Stimulated activated naive CD8-positive, alpha-beta T cell treated with anti-CD3 and anti-CD28 coated beads, Interleukin-15, Interleukin-2, amounts not matched to agents 100 U/mL and 50 U/mL, for 24 hours (primary cell): Measurements from ENCODE around the gene GNL2.
"Not testable (repeated sequence)": the region's sequence is repeated elsewhere in the genome, so short reads cannot be mapped to it uniquely, and the experiment has no call there.

ENCODE experiments used
- ATAC-seq: fragments of 150-1000 bp; cut with Tn5 transposase; one replicate; pipeline ENCODE4 v1.10.0; 2021
- DNase-seq: peaks from one replicate; pipeline ENCODE4 v3.0.0; 2021

The GNL2 gene

DNA sequence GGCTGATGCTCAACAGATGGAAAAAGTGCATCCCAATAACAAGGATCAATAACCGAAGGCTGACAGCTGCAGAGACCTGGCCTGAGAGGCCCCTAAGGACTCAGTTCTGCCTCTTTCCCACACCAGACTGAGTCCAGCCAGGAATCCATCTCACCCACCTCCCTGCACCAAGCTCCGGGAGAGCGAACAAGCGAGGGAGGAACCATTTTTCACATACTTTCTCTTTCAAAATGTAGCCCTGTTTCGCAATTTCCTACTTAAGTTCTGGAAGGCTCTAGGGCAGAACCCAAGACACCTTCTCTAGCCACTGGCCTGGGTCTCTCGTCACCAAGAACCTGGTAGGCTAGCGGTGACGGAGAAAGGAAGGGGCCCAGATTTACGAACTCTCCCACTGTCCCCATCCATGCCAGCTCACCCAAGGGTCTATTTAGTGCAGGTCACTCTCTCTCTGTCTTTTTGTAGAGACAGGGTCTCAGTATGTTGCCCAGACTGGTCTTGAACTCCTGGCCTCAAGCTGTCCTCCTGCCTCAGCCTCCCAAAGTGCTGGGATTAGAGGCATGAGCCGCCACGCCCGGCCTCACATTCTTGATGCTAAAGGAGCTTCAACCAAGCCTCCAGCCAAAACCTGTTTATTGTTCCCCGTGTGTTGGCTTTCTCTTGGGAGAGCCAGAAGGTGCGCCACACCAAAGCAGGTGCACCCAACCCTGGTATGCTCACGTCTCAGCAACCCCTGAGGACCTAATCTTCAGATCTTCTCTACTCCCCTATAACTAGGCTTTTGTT lies 10.9 kb upstream of the GNL2 start:
- no peak for ATAC-seq

DNA sequence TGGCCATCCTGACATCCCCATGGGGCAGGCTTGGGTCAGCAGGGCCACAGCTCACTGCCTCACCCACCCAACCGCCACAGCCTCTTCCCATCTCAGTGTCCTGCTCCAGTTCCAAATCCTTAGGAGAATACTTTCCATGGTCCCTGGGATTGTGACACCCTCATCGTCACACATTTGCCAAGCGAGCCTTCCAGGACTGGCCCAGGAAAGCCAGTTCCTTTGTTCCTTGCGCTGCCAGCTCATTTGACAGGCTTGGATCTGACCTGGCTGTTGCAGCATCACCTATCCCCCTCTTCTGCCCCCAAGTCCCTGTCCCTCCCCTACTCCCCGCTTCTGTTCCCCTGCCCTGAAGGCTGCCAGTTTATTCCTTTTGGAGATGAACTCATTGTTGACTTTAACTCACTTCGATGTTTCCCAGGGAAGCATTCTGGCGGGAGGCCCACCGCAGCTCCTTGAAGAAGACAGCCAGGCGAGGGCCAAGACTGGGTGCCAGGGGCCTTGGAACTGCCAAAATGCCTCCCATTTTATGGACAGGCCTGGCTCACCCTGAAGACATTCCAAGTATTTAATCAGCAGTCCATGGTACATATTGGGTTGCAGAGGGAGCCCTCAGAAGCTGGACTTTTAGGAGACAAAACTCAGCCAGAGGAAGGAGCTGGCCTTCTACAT lies 10.2 kb upstream of the GNL2 start:
- no peak for ATAC-seq
- no peak for DNase-seq

More for the DNA sequence above, 10.9 kb upstream of the GNL2 start:
- no peak for DNase-seq

DNA sequence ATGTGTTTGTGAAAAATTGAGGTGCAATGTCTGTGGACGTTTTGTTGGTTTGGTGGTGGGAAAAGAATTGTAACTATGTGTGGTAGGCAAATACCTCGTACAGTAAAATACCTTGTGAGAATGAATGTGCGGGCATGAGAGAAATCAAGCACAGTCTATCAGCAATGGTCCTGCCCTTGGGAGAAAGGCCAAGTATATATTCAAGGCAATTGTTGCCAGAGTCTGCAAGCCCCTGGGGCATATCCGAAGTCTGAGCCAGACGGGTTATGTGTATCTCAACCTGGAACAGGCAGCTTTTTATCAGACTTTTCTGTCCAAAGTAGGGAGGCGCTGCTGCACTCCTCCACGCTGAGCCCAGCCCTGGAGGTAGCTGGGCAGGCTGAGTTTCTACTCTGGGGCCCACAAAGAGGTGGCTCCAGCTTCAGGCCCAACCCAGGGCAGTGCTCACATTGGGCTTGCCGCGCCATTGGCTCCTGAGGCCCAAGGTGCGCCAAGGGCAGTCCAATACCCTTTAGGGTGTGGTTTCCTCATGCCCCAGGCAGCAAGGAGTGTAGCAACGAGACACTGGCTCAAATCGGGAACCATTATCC lies 9.4 kb upstream of the GNL2 start:
- no peak for DNase-seq

DNA sequence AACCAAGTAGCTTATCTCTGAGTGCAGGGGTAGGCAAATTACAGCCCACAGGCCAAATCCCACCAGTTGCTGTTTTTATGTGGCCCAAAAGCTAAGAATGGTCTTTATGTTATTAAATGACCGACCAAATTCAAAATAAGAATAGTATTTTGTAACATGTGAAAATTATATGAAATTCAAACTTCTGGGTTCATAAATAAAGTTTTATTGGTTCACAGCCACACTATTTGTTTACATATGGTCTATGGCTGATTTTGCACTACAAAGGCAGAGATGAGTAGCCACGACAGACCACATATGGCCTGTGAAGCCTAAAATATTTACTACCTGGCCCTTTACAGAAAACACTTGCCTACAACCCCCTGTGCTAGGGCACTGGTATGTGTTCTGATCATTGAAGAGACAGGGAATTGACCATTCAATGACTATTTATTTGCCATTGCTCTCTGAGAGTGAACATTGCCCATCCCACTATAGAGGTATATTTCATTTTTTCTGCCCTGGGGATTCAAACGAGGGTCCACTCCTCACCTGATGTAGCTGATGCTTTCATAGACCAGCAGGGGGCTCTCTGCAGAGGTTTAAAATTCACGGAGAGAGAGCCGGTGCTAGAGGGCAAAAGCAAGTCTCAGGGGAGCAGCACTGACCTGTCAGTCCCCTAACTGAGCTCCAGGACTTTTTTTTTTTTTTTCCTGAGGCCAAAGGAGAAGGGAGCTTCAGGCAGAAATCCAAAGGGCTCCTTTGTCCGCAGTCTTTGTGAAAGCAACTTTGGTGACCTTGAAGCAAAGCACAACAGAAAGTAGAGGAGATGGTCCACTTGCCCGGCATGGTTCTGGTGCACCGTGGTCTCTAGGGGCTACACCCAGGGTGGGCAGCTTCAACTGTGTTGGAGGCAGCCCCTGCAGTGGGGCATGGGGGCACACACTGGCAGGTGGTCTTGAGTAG lies 7.3 kb upstream of the GNL2 start:
- ATAC-seq (peak; percentile 52), DNase-seq (peak; percentile 16)

More for the DNA sequence above, 9.4 kb upstream of the GNL2 start:
- ATAC-seq: no peak

DNA sequence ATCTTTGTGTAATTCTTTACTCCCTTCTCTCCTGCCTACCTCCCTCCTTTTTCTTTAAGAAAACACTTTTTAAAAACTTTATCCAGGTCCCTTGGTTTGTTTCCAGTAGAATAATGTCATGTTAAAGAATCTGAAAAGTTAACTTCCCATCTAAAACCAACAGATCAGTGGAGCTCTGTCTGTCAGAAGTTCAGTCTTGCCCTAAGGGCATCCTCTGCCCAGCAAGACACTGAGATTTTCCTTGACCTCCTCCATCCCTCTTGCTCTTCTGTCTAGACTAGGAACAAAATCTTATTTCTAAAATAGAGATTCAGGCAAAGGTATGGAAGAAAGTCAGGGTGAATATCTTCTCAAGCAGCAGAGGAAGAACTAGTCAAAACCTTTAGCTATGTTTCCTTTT lies 5.7 kb upstream of the GNL2 start:
- no peak for ATAC-seq
- DNase-seq: no peak

DNA sequence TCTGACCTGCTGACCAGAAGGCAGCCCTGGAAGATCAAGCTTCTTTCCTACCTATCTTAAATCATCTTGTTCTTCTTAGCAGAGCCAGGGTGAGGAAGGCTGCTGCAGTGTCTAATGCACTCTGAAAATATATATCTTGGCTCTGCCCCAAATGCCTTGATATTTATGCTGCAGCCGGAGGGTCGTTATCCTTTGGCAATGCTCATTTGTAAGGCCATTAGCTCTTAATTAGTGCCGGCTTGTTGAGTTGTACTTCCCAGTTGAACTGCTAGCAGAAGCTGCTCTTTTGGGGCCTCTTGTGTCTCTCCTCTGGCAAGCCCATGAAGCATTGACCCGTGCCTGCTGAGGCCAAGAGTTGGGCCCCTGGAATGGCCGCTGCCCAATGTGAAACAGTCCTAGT lies 4.2 kb upstream of the GNL2 start:
- ATAC-seq (no peak), DNase-seq (no peak)

DNA sequence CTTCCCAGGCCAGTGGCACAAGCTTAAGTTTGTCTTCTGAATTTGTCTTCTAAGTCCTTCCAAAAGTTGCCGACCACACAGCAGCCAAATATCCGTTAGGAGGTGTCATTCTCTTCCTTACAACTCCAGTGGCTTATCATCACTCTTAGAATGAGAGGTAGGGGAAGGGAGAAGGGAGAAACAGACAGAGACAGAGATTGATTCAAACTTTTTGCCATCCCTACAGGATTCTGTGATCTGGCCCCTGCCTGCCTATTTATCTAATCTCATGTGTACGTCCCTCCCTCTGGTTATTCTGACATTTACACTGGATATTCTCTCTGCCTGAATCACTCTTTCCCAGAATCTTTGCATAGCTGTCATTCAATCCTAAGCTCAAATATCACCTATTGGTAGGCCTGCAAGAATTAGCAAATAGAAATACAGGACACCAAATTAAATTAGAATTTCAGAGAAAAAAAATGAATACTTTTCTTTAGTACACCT lies 488 bp upstream of the GNL2 start:
- DNase-seq (no peak), ATAC-seq (peak; percentile 5)

DNA sequence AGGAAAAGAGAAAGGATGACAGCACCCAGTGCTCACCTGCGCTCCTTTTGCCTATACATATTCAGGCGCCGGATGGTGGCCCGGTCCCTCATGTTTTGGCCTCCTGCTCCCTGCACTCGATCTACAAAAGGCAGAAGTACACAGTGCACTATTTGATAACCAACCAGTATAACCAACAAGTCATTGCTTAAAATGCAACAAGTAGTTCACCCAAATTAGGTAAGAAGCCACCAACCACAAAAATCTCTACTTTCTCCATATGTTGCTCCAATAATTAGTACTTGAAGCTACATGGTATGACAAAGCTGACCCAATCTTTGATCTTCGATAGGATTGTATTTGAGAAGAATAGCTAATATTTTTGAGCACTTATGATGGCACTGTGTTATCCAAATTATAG lies 2.0 kb downstream of the GNL2 start:
- ATAC-seq (no peak), DNase-seq (no peak)

DNA sequence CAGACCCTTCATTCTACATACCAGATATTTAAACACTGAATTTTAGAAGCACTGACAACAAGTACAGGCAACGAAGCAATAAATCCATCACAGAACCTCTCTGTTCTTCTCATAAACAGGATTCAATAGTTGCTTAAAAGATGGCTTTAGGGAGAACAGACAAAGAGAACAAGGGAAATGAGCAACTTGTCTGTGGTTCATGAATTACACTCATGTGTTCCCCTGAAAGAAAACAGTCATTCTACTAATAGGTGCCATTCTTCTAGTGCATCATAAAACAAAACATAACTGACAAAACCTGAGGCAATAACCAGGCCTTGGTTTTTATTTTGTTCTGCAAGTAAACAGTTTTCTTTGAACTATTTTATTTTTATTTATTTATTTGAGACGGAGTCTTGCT lies 6.8 kb downstream of the GNL2 start:
- no peak for ATAC-seq
- DNase-seq: no peak

DNA sequence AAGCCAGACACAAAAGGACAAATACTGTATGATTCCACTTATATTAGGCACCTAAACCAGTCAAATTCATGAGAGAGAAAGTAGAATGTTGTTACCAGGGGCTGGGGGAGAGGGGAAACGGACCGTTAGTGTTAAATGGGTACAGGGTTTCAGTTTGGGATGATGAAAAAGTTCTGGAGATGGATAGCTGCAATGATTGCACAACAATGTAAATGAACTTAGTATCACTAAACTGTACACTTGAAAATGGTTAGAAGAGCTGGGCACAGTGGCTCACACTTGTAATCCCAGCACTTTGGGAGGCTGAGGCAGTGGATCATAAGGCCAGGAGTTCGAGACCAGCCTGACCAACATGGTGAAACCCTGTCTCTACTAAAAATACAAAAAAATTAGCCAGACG lies 11.2 kb downstream of the GNL2 start:
- DNase-seq, ATAC-seq: not testable (repeated sequence)

DNA sequence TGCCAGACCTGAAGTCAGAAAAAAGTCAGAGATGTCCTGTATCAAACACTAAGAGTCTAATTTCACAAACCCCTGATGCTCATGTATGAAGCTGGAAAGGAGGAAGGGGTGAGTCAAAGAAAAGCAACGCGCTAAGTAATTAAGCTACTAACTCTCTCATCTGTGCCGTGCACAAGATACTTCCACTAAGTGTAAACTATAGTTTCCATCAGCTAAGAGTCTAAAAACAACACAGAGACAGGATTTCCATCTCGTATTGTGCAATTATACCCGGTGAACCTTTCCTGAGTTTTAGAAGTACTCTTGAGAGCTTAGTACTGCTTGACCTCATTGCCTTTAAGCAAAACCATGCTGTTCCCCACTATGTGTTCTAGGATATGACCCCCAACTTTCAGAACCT lies 20.0 kb downstream of the GNL2 start:
- DNase-seq (no peak), ATAC-seq (no peak)

DNA sequence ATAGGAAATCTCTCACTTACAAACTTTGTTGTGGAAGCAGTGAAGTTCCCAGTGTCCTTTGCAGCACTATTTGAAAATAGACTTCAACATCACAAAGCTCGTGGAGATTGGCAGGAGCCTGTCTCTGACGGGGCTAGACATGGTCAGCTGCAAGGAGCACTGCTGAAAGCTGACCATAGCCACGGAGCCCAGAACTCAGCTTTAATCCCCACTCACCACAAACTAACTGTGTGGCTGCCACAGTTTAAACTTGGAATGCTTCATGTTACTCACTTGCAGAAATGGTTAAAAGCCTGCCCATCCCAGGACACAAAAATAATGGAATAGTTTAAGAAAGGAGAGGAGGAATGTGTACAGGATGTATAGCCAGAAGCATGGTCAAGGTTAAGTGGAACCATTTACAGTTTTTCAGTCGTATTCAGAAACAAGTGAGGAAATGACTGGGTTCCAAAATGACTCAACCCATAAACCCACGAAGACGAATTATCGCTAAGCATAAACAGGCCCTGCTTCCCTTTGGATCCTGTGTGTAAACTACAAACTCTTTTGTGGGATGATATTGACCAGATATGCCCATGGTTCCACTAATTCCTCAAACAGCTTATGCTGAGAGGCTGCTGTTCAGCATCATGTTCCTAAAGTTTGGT lies 20.8 kb downstream of the GNL2 start:
- ATAC-seq (peak; percentile 46), DNase-seq (no peak)

DNA sequence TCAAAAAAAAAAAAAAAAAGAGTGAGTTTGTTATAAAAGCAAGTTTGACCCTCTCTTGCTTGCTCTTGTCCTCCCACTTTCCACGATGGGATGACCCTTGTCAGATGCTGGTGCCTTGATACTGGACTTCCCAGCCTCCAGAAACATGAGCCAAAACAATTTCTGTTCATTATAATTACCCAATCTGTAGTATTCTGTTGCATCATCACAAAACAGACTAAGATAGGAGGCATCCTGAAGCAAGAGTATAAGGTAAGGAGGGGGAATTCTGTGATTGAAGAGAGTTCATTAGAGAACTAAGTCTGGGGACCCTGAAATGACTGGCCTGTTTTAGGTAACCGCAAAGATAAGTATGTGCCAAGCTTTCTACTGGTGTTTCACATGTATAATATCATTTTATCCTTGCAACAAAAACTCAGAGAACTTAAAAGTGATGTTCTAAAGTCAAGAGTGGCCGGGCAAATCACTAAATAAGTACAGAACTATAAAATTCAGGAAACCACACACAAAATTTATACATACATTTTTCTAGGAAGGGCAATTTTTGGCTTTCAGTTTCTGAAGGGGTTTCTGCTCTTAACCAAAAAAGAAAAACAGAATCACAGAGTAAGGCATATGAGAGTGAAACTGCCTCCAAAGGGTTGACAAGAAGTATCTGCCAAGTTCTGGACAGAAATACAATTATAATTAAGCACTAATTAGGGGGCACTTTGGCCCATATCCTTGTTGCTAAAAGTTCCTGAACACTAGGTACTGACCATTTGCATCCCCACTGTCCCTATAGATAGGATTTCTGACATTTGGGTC lies 25.0 kb downstream of the GNL2 start:
- DNase-seq (no peak), ATAC-seq (no peak)

DNA sequence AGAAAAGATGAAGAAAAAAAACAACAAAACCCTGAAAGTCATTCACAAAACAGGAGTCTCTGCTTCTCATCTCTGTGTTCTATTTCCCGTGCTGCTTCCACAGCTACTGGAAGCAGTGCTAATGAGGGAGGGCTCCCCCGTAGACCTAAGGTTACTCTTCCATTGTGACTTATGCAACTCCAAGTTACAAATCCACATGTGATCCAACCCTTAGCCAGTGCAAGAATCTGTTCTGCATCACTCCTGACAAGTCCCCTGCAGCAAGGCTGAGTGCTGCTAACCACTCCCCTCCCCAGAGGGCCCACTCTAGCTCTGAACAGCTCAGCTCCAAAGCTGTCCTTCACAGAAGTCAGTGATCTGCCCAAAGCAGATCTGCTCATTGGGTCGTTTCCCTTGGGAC lies 28.7 kb downstream of the GNL2 start:
- no peak for DNase-seq
- no peak for ATAC-seq

DNA sequence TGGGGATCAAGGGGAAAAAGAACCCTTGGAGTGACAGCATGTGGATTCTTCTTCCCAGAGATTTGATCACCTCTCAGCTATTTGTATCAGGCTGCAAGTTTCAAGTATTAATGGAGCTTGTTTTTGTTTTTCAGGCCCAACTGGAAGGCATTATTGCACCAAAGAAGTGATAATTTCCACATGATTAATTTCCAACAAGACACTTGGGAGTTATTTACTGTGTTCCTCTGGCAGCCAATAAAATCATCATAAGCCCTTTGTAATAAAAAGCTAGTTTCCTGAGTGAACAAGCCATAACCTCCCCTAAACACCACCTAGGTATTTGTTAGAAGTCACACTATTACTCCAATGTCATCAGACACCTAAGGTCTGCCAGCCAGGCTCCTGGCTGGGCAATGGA lies 30.8 kb downstream of the GNL2 start:
- no peak for DNase-seq

DNA sequence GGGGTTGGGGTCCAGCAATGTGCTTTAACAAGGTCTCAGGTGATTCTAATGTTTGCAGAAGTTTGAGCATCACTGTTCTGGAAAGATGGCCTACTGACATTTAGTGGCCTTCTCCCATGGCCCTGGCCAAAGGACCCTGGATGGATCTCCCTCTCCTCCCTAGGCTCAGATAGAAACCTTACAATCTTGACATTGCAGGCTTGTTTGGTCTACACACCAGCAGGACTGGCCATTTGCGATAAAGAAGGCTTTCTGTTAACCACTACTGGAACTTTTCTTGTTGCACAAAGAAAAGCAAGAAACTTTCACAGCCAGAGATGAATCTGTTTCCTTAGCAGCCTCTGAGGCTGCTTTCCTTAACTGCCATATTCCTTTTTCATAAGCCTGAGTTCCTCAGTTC lies 32.8 kb downstream of the GNL2 start:
- no peak for DNase-seq
- no peak for ATAC-seq

More for the DNA sequence above, 30.8 kb downstream of the GNL2 start:
- no peak for ATAC-seq

DNA sequence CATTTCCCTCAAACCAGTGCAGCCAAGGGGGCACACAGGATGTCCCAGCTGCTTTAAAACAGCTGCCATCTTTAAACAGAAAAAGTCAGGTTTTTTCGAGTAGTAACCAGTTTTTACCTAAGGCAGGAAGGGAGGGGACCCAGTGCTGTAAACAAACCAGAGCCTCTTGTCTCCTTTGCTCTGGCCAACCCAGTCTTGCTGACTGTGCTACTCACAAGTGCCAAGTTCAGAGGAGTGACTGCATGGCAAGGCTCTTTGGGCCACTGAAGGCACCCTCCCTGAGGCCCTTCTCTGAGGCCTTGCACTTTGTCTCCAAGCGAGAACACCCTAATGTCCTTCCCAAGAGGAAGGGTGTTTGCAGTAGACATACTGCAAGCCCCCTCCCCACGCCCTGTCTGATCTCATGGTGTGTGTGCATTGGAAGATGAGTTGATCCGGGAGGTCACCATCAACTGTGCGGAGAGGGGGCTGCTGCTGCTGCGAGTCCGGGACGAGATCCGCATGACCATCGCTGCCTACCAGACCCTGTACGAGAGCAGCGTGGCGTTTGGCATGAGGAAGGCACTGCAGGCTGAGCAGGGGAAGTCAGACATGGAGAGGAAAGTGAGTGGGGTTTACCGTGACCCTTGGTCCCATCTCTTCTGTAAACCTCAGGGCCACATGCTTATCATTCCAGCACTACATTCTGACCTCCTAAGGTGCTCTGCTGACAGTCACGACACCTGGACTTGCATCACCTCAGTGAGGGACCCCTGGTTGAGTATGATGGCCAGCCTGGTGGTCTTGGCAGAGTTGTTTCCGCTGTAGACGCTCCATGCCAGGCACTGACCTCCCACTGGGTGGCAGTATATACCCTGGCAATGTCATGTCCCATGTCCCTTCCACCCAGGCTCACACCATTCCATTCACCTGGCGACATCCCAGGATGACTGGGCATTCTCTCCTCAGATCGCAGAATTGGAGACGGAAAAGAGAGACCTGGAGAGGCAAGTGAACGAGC lies 34.3 kb downstream of the GNL2 start:
- DNase-seq (peak; percentile 45), ATAC-seq (peak; percentile 53)

DNA sequence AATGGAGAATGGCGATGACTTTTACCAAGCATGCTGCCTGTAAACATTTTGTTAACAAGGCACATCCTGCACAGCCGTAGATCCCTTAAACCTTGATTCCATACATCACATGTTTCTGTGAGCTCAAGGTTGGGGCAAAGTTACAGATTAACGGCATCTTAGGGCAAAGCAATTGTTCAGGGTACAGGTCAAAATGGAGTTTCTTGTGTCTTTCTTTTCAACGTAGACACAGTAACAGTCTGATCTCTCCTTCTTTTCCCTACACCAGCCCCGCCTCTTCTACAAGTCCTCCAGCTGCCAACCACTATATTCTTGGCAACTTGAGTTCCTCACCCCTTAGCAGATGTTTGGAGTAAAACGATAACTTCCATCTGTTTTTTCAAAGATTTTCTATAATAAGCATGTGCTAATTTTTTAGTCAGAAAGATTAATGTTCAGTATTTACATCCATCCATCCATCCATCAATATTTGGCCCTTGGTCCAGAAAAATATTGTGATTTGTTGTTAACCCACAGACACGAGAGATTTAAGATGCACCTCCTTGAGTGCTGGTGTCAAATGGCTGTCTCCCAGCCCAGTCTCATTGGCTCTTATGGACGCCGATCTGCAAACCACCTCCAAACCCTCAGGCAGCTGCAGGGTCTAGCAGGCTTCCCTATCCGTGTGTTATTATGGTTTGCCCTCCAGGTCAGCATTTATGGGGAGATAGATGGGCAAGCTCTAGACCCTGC lies 35.2 kb downstream of the GNL2 start:
- ATAC-seq (no peak), DNase-seq (no peak)

DNA sequence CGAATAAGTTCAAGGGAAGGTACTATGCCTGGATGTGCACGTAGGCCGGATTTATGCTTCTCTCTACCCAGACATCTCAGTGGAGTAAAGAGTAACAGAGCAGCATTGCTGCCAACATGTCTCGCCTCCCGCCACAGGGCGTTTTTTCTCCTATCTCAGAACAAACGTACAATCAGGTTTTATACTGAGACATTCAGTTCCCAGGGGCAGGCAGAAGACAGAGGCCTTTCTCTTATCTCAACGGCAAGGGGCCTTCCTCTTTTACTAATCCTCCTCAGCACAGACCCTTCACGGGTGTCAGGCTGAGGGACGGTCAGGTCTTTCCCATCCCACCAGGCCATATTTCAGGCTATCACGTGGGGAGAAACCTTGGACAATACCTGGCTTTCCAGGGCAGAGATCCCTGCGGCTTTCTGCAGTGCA lies 35.8 kb downstream of the GNL2 start:
- DNase-seq, ATAC-seq: not testable (repeated sequence)
